ENCODE results near the gene ZNF341.
A peak's percentile ranks its signal among the peaks of the same experiment; 100 is the strongest.

Gene ZNF341

GRCh38 chr20:33731693-33732165 is at the start of gene ZNF341:
TSS of gene ZNF341 (plus strand) at chr20:33731996. CDS start at chr20:33732022, 26 bp downstream.
- H3K27ac ChIP-seq, result peak within 1 kb of the TSS; percentile 97
- peaks cover 32 to 35% of the 10 kb centered on the region in 2 experiments for H3K4me1 ChIP-seq (ENCODE audit: control insufficient read depth in 1 of 2, insufficient read depth in 1 of 2, low read depth in 1 of 2, low read length in 1 of 2)
- no peaks in the 10 kb centered on the region for H3K9me3 ChIP-seq
- H3K27me3 ChIP-seq, result no peaks in the 10 kb centered on the region
- peak within 1 kb of the TSS; percentile 70 to 96 for H3K4me3 ChIP-seq (ENCODE audit: low read depth in 1 of 2, low read length in 1 of 2)
- no peaks in the 10 kb centered on the region for H3K36me3 ChIP-seq
- TF ChIP-seq CTCF (IDR thresholded peaks at IDR 0.05), result peak; percentile 94

GRCh38 chr20:33684533-33685327 is 47.1 kb upstream of the ZNF341 start:
- H3K9me3 ChIP-seq, result no peaks in the 10 kb centered on the region
- H3K4me3 ChIP-seq (ENCODE audit: low read depth in 1 of 2, low read length in 1 of 2), result no peak overlapping the region
- H3K36me3 ChIP-seq, result peaks cover 3% of the 10 kb centered on the region
- H3K27ac ChIP-seq, result no peak overlapping the region
- TF ChIP-seq CTCF (IDR thresholded peaks at IDR 0.05), result no peak
- peaks cover 18 to 22% of the 10 kb centered on the region in 2 experiments for H3K4me1 ChIP-seq (ENCODE audit: control insufficient read depth in 1 of 2, insufficient read depth in 1 of 2, low read depth in 1 of 2, low read length in 1 of 2)
- H3K27me3 ChIP-seq, result no peaks in the 10 kb centered on the region

GRCh38 chr20:33685328-33686099 is 46.3 kb upstream of the ZNF341 start:
- Histone ChIP-seq H3K4me3 (ENCODE audit: low read depth in 1 of 2, low read length in 1 of 2) (peak overlapping the region; percentile 41 to 59), H3K27me3 (no peaks in the 10 kb centered on the region), H3K36me3 (no peaks in the 10 kb centered on the region), H3K4me1 (ENCODE audit: control insufficient read depth in 1 of 2, insufficient read depth in 1 of 2, low read depth in 1 of 2, low read length in 1 of 2) (peaks cover 18 to 22% of the 10 kb centered on the region in 2 experiments), H3K27ac (no peak overlapping the region), H3K9me3 (no peaks in the 10 kb centered on the region)
- no peak for TF ChIP-seq CTCF (IDR thresholded peaks at IDR 0.05)

- Histone ChIP-seq H3K9me3 (no peaks in the 10 kb centered on the region), H3K4me3 (ENCODE audit: low read depth in 1 of 2, low read length in 1 of 2) (peak within 1 kb of the TSS; percentile 59 to 64), H3K36me3 (no peaks in the 10 kb centered on the region), H3K4me1 (ENCODE audit: control insufficient read depth in 1 of 2, insufficient read depth in 1 of 2, low read depth in 1 of 2, low read length in 1 of 2) (peaks cover 18 to 22% of the 10 kb centered on the region in 2 experiments), H3K27me3 (no peaks in the 10 kb centered on the region), H3K27ac (peak within 1 kb of the TSS; percentile 33)
- TF ChIP-seq CTCF (IDR thresholded peaks at IDR 0.05), result peak; percentile 53
These were observed 45.5 kb upstream of the ZNF341 start, which contains the start of gene E2F1 for GRCh38 chr20:33686100-33686983. TSS of gene E2F1 (minus strand) at chr20:33686385. CDS start at chr20:33686264, 121 bp downstream.

GRCh38 chr20:33686984-33687366 is 44.8 kb upstream of the ZNF341 start:
- H3K27ac ChIP-seq, result peak overlapping the region; percentile 25
- H3K36me3 ChIP-seq, result no peaks in the 10 kb centered on the region
- peaks cover 18 to 22% of the 10 kb centered on the region in 2 experiments for H3K4me1 ChIP-seq (ENCODE audit: control insufficient read depth in 1 of 2, insufficient read depth in 1 of 2, low read depth in 1 of 2, low read length in 1 of 2)
- H3K4me3 ChIP-seq (ENCODE audit: low read depth in 1 of 2, low read length in 1 of 2), result peak overlapping the region; percentile 59 to 64
- no peaks in the 10 kb centered on the region for H3K27me3 ChIP-seq
- TF ChIP-seq CTCF (IDR thresholded peaks at IDR 0.05), result no peak
- H3K9me3 ChIP-seq, result no peaks in the 10 kb centered on the region

Data from neutrophil (primary cell).